ENCODE measurements around the gene MED12.

MED12 gene

GRCh38 chrX:71118032-71118984 lies at the start of gene MED12:
Gene MED12, plus strand, starts transcription at chrX:71118596. Its CDS starts 159 bp downstream, at chrX:71118755.
- peak; percentile 16 for DNase-seq

- DNase-seq: no peak
These were observed 47.9 kb upstream of the MED12 start for GRCh38 chrX:71070531-71070930.

- DNase-seq: no peak
These were observed 36.9 kb upstream of the MED12 start for GRCh38 chrX:71081330-71082123.

GRCh38 chrX:71082124-71082647 lies 36.2 kb upstream of the MED12 start:
- no peak for DNase-seq

GRCh38 chrX:71082822-71083221 lies 35.6 kb upstream of the MED12 start:
- DNase-seq: no peak

- DNase-seq: no peak
These were observed 32.5 kb upstream of the MED12 start for GRCh38 chrX:71085900-71086299.

- DNase-seq: no peak
These were observed 27.1 kb upstream of the MED12 start for GRCh38 chrX:71091263-71091662.

- no peak for DNase-seq
These were observed 23.4 kb upstream of the MED12 start for GRCh38 chrX:71095033-71095432.

GRCh38 chrX:71095555-71095980 lies 22.8 kb upstream of the MED12 start, which contains the start of gene FOXO4:
Gene FOXO4, plus strand, starts transcription at chrX:71095851. Its CDS starts 678 bp downstream, at chrX:71096529.
- peak; percentile 70 for DNase-seq

- DNase-seq: no peak
These were observed 22.2 kb upstream of the MED12 start for GRCh38 chrX:71095981-71096759.

GRCh38 chrX:71096760-71097032 lies 21.7 kb upstream of the MED12 start:
- no peak for DNase-seq

- peak; percentile 10 for DNase-seq
These were observed 20.1 kb upstream of the MED12 start for GRCh38 chrX:71098302-71098701.

GRCh38 chrX:71098951-71099506 lies 19.4 kb upstream of the MED12 start:
- no peak for DNase-seq

- DNase-seq: no peak
These were observed 18.7 kb upstream of the MED12 start for GRCh38 chrX:71099736-71100135.

- DNase-seq: no peak
These were observed 17.6 kb upstream of the MED12 start for GRCh38 chrX:71100581-71101505.

- no peak for DNase-seq
These were observed 16.1 kb upstream of the MED12 start for GRCh38 chrX:71102292-71102691.

- DNase-seq: no peak
These were observed 15.0 kb upstream of the MED12 start for GRCh38 chrX:71103110-71103983.

- no peak for DNase-seq
These were observed 12.8 kb upstream of the MED12 start for GRCh38 chrX:71105628-71106027.

GRCh38 chrX:71106427-71106826 lies 12.0 kb upstream of the MED12 start, which contains the start of gene CXorf65:
Gene CXorf65, minus strand, starts transcription at chrX:71106740. Its CDS starts 184 bp downstream, at chrX:71106556.
- no peak for DNase-seq

- DNase-seq: no peak
These were observed 11.2 kb upstream of the MED12 start for GRCh38 chrX:71107245-71107644.

Measured in kidney glomerular epithelial cell (primary cell).